Stimulated activated CD4-positive, alpha-beta T cell treated with anti-CD3 and anti-CD28 coated beads, Interleukin-1b, Interleukin-23, amount 100 ng/mL, for 48 hours (primary cell): Measurements from ENCODE around the gene BRMS1.
"Not testable (repeated sequence)": the region's sequence is repeated elsewhere in the genome, so short reads cannot be mapped to it uniquely, and the experiment has no call there.

Source experiments
- DNase-seq: peaks from one replicate; pipeline ENCODE4 v3.0.0-alpha.2; 2020

BRMS1 gene, protein sequence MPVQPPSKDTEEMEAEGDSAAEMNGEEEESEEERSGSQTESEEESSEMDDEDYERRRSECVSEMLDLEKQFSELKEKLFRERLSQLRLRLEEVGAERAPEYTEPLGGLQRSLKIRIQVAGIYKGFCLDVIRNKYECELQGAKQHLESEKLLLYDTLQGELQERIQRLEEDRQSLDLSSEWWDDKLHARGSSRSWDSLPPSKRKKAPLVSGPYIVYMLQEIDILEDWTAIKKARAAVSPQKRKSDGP

GRCh38 chr11:66344550-66345315 lies at the start of gene BRMS1:
BRMS1 (minus strand) TSS chr11:66345104; CDS start chr11:66342234, 2,870 bp downstream.
- DNase-seq = peak; percentile 95

GRCh38 chr11:66393954-66394353 lies 49.0 kb upstream of the BRMS1 start:
- DNase-seq = no peak

- DNase-seq = no peak
Observed at GRCh38 chr11:66391322-66391721, 46.4 kb upstream of the BRMS1 start.

DNA sequence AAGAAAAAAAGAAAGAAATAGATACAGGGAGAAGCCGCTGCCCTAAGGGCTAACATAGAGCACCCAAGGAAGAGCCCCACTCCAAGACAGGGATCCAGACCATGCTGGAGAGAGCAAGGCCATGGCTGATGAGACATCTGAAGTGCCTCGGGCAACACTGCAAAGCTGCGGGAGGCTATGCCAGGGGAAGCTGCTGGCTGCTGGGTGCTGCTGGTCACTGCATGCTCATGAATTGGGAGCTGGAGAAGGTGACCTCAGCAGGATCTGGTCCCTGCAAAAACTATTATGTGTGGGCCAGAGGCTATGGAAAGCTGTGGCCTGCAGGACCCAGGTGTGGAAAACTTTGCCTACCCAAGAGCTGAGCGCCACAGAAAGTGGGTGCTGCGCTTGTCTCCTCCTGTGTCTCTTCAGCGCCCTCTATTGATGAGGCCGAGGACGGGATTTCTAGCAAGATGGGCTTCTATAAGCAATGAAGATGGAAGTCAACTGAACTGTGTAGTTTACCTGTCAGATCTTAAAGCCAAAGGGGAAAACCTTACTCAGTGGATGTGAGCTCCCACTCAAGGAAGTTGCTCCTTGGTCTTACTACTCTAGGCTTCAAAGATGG lies 44.0 kb upstream of the BRMS1 start:
- peak; percentile 75 for DNase-seq

GRCh38 chr11:66386171-66387069 lies 41.5 kb upstream of the BRMS1 start:
- DNase-seq = peak; percentile 82

DNA sequence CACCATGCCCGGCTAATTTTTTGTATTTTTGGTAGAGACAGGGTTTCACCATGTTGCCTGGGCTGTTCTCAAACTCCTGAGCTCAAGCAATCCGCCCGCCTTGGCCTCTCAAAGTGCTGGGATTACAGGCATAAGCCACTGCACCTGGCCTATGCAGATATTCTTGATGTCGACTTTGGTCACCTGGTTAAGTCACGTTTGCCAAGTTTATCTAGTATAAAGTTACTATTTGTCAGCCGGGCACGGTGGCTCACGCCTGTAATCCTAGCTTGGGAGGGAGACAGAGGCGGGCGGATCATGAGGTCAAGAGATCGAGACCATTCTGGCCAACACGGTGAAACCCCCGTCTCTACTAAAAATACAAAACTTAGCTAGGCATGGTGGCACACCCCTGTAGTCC lies 39.4 kb upstream of the BRMS1 start:
- DNase-seq = not testable (repeated sequence)

DNA sequence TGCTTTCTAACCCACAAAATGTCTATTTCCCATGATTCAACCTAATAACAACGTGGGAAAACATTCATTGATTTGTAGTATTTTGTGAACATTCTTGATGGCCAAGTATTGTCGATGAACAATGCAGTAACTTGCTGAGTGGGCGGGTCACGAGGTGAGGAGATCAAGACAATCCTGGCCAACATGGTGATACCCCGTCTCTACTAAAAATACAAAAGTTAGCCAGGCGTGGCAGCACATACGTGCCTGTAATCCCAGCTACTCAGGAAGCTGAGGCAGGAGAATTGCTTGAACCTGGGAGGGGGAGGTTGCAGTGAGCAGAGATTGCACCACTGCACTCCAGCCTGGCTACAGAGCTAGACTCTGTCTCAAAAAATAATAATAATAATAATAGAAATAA lies 35.4 kb upstream of the BRMS1 start:
- DNase-seq = not testable (repeated sequence)

GRCh38 chr11:66373690-66374287 lies 28.9 kb upstream of the BRMS1 start:
- DNase-seq = not testable (repeated sequence)

DNA sequence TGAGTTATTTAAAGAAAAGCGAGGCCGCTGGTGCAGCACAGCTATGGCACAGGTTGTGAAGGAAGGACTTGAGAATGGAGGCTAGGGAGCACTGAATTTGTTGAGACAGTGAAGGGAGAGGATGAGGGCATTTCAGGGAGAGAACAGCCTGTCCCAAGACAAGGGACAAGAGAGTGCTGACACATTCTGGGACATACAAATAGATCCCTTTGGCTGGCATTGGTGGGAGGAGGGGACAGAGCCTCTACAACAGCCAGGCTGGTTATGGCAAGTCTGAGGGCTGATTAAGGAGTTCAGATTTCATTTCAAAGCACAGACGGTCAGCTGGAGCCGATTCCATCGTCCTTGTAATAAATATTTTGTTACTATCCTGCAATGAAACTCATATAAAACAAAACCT lies 28.4 kb upstream of the BRMS1 start:
- DNase-seq = no peak

- peak; percentile 82 for DNase-seq
Observed at GRCh38 chr11:66371627-66372415, 26.9 kb upstream of the BRMS1 start, which contains the start of gene SLC29A2. SLC29A2 (minus strand) TSS chr11:66371760; CDS start chr11:66371591, 169 bp downstream.

DNA sequence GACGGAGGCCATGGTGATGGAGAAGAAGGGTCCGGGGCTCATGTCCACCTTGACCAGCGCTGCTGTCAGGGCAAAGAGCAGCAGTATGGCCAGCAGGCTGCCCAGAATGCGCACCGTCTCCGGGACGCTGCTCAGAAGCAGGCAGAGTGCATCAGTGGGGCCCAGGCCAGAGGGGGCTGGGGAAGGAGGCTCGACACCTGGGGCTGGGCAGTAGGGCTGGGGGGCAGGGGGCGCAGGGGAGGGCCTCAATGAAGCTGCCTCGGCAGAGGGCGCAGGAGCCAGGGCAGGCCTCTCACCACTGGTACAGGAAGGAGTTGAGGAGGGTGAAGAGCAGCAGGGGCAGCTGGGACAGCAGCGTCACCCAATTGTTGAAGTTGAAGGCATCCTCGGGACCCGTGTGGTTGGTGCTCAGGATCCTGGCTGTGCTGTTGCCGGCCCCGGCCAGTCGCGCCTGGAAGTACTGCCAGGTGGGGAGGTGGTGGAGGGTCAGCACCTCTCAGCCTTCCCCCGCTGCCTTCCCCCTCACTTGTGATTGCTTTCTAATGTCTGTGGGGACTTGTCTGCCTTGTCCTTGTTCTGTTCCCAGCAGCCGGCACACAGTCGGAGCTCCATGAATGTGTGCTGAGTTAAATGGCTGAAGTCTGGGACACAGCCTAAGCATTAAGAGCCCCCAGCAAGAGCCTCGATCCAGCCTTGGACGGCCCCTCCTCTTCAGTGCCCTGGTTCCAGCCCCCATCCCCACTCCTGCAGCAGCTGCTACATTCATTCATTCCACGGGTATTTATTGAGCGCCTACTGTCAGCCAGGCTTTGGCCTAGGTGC lies 24.4 kb upstream of the BRMS1 start:
- DNase-seq = no peak

DNA sequence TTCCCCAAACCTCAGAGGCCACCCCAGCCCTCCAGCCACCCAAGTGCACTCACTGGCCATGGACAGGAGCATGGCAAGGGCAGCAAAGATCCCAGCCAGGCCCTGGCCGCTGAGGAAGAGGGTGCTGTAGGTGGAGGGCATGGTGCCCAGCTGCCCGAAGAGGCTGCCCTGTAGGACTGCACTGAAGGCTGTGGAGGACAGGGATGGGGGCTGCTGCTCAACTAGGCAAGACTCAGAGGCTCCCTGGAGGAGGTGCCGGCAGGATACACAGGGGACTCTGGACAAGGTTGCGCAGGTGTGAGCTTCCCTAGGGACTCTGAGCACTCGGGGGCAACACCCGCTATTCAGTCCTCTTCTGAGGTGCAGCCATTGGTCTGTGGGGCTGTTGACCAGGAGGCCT lies 23.6 kb upstream of the BRMS1 start:
- no peak for DNase-seq

DNA sequence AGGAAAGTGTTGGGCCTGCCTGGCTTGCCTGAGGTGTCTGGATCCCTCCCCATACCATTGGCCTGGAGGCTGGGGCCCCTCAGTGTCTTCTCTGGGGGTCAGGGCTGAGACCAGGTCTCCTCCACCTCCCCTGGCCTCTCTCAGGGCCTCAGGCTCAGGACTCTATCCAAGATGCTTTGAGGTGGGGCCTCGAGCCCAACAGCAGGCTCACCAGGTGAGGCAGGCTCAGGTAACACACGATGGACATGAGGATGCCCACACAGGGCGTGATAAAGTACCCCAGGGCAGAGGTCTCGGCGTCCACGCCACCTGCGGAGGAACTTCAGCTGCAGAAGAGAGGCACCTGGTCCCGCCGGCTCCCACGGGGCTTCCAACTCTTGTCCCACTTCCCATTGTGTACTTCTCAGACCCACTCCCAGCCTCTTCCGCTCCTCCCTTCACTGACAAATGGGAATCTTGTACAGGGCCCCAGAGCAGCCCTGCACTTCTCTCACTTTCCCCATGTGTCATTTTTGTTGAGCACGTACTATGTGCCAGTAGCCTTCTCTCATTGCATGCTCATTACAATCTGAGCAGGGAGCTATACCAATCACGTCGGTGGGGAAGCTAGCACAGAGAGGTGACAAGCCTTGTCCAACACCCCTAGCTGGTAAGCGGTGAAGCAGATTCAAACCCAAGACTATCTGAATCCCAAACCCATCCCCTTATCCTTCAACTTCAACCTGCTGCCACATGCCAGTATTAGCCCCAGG lies 22.8 kb upstream of the BRMS1 start:
- DNase-seq = no peak

DNA sequence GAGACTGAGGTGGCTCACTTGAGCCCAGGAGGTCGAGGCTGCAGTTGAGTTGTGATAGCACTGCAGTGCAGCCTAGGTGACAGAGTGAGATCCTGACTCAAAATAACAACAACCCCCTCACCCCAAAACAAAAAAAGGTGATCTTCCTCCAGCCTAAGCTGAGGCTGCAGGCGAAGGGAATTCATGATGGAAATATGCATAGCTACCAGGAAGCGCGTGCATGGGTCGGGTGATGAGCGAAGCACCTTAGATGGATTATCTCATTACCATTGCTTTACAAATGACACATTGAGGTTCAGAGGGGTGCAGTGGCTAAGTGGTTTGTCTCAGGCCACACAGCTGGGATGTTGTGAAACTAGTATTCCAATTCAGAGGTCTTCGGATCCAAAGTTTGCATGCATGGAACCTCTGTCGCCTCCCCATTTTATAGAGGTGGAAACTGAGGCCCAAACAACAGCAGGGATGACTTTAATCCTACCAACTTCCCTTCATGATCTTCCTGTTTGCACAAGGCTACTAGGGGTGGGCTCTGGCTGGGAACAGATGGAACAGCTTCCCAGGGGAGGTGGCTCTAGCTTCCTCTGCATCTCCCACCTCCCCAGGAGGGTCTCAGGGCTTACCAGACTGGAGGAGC lies 22.1 kb upstream of the BRMS1 start:
- DNase-seq = no peak

- no peak for DNase-seq
Observed at GRCh38 chr11:66365711-66366619, 21.1 kb upstream of the BRMS1 start.

GRCh38 chr11:66365166-66365565 lies 20.3 kb upstream of the BRMS1 start:
- DNase-seq = no peak

- peak; percentile 80 for DNase-seq
Observed at GRCh38 chr11:66363805-66364535, 19.1 kb upstream of the BRMS1 start.
